Endothelial cell of umbilical vein (primary cell): Measurements from ENCODE around the gene HOXA2. TPM values are rescaled to one million over a fixed set of nuclear protein-coding genes. Genes with fewer than 3 reads are reported as not detected.

Experiments used
- BruUV-seq: library from RNA; stranded (reverse); fragments of 400-500 nt; replicated peaks from 2 replicates; lab custom pipeline; 2021; lab: Mats Ljungman, UMichigan
- CTCF ChIA-PET: fragments of 300-600, 350-600 bp; sonication (Branson Sonifier 250); formaldehyde crosslinking; loops from one replicate; lab custom pipeline; 2021; ENCODE audit warnings: antibody characterized with exemption, inconsistent platforms; lab: Charles Lee
- POLR2A ChIA-PET: fragments of 300-600, 350-600 bp; sonication (Branson Sonifier 250); formaldehyde crosslinking; loops from one replicate; lab custom pipeline; 2021; ENCODE audit warnings: antibody characterized with exemption, inconsistent platforms; lab: Charles Lee
- DNase-seq: peaks from one replicate; pipeline ENCODE4 v3.0.0-alpha.2; 2011; ENCODE audit warnings: low read depth, low spot score
- FAIRE-seq: peaks from 2 replicates; lab custom pipeline; 2011; peaks lifted over from hg19 to GRCh38; lab: Jason Lieb, UNC
- H2AFZ ChIP-seq: 2 replicates; pipeline ENCODE4 v1.6.0; 2012; ENCODE audit warnings: low read depth, low read length, control low read depth, inconsistent platforms
- H3K27ac ChIP-seq: 2 replicates; pipeline ENCODE4 v1.5.1; 2011; ENCODE audit warnings: low read depth, mild to moderate bottlenecking, control low read depth, low read length, moderate library complexity; ENCODE audit not compliant: insufficient read depth
- H3K27me3 ChIP-seq, 2 experiments: 2 replicates each; pipeline versions ENCODE4 v1.6.0 to v1.6.1; 2011; ENCODE audit warnings: low read length in 2 of 2, mixed read lengths in 1 of 2; ENCODE audit not compliant: control insufficient read depth in 2 of 2, insufficient read depth in 2 of 2
- H3K36me3 ChIP-seq, 2 experiments: 2 replicates in 1 of 2; 3 replicates in 1 of 2; pipeline ENCODE4 v1.5.1; 2011; ENCODE audit warnings: low read length in 2 of 2, mild to moderate bottlenecking in 1 of 2, moderate library complexity in 1 of 2; ENCODE audit not compliant: control insufficient read depth in 2 of 2, insufficient read depth in 2 of 2; ENCODE audit errors: extremely low read depth in 1 of 2
- H3K4me1 ChIP-seq: 3 replicates; pipeline ENCODE4 v1.5.1; 2011; ENCODE audit warnings: mild to moderate bottlenecking, low read length; ENCODE audit not compliant: control insufficient read depth, insufficient read depth; ENCODE audit errors: extremely low read depth
- H3K4me2 ChIP-seq: 2 replicates; pipeline ENCODE4 v1.6.1; 2011; ENCODE audit warnings: low read length, control low read depth, mixed read lengths; ENCODE audit not compliant: insufficient read depth
- H3K4me3 ChIP-seq, 3 experiments: fragments of 200-600 bp in 1 of 3; sonication (generic), shearing (Covaris generic) in 1 of 3; replicated peaks in 1 of 3; 2 replicates each; pipeline ENCODE4 v1.5.1; 2011 to 2016; ENCODE audit warnings: control low read depth in 3 of 3, low read length in 3 of 3, mild to moderate bottlenecking in 2 of 3, inconsistent platforms in 1 of 3, low read depth in 1 of 3, moderate library complexity in 1 of 3; ENCODE audit not compliant: insufficient read depth in 1 of 3
- H3K79me2 ChIP-seq: 2 replicates; pipeline ENCODE4 v1.6.0; 2012; ENCODE audit warnings: low read length, inconsistent platforms; ENCODE audit not compliant: control insufficient read depth, insufficient read depth
- H3K9ac ChIP-seq: replicated peaks from 2 replicates; pipeline ENCODE3; 2011; ENCODE audit warnings: low read length, control low read depth; ENCODE audit not compliant: insufficient read depth; ENCODE audit errors: extremely low read depth
- H3K9me1 ChIP-seq: replicated peaks from 3 replicates; pipeline ENCODE4 v1.6.0; 2011; ENCODE audit warnings: mild to moderate bottlenecking, low read length; ENCODE audit not compliant: control insufficient read depth, insufficient read depth; ENCODE audit errors: extremely low read depth
- H3K9me3 ChIP-seq: replicated peaks from 2 replicates; pipeline ENCODE4 v1.5.1; 2012; ENCODE audit warnings: low read length, inconsistent platforms; ENCODE audit not compliant: control insufficient read depth, insufficient read depth
- H4K20me1 ChIP-seq: replicated peaks from 2 replicates; pipeline ENCODE3; 2011; ENCODE audit warnings: mild to moderate bottlenecking, low read length; ENCODE audit not compliant: control insufficient read depth, insufficient read depth; ENCODE audit errors: extremely low read depth
- CTCF ChIP-seq, 2 donors: IDR thresholded peaks; 1 replicate in 1 of 2; 2 replicates in 1 of 2; pipeline ENCODE4 v1.5.1; 2011; ENCODE audit warnings: low read length in 2 of 2, mild to moderate bottlenecking in 2 of 2, moderate library complexity in 2 of 2, control low read depth in 1 of 2, inconsistent platforms in 1 of 2, low read depth in 1 of 2; ENCODE audit not compliant: insufficient read depth in 1 of 2; ENCODE audit errors: extremely low read depth in 1 of 2
- EZH2 ChIP-seq: IDR thresholded peaks from 2 replicates; pipeline ENCODE4 v1.6.1; 2012; ENCODE audit warnings: borderline replicate concordance, low read depth, mild to moderate bottlenecking, moderate library complexity, low read length, inconsistent platforms; ENCODE audit not compliant: severe bottlenecking
- JUN ChIP-seq: IDR thresholded peaks from 2 replicates; pipeline ENCODE4 v1.6.1; 2011; ENCODE audit warnings: borderline replicate concordance, low read depth; ENCODE audit not compliant: insufficient read length, insufficient read depth
- MAX ChIP-seq: IDR thresholded peaks from 2 replicates; pipeline ENCODE4 v1.6.1; 2011; ENCODE audit not compliant: insufficient read depth, insufficient read length
- dilution Hi-C: fragments of 300-500 bp; cut with MboI; formaldehyde crosslinking; loops from one replicate; pipeline ENCODE4 v1.15.0; 2019; ENCODE audit warnings: low sequenced_read_pairs; ENCODE audit not compliant: extremely low pct_ligation_motif_present
- intact Hi-C: fragments of 100-400 bp; cut with micrococcal nuclease; formaldehyde crosslinking; loops from one replicate; pipeline ENCODE4 v1.10.0; 2022
- polyA plus RNA-seq, 4 experiments: library from polyadenylated mRNA; depleted of rRNA in 3 of 4; stranded (reverse) in 3 of 4; unstranded in 1 of 4; fragments of >200 nt; gene quantifications; 2 replicates each; pipeline versions ENCODE4 v1.2.1 to v1.2.3, GENCODE V29; 2011 to 2012; ENCODE audit warnings: missing spikeins in 1 of 4
- total RNA-seq: library from RNA; stranded (reverse); gene quantifications from 2 replicates; pipeline ENCODE4 v1.2.3, GENCODE V29; 2021

Gene HOXA2
- total and polyA plus RNA-seq, 2 donors (not counting 3 experiments of a cell fraction or from before 2014, with no cell fraction given) = 1.6 to 2.3 TPM

- H3K4me3 ChIP-seq = peak overlapping the region in 1 of 3 experiments; percentile 91
- no peaks in the 10 kb centered on the region for H3K36me3 ChIP-seq
- CTCF ChIA-PET = interaction anchor here (1.1 to 9.1 kb wide), 4 partner anchors 12 to 61 kb away, joined by 5 to 70 read pairs (median 36); partner anchors contain the start of genes HOXA1 and HOXA5
- H3K4me2 ChIP-seq = peak overlapping the region; percentile 97
- FAIRE-seq = no peak
- no TSS peak for BruUV-seq
- POLR2A ChIA-PET = interaction anchor here (0.9 to 1.9 kb wide), 7 partner anchors 9 to 78 kb away, joined by 3 to 5 read pairs (median 3); partner anchors contain the start of gene HOXA5
- dilution Hi-C loops (no loop called here), intact Hi-C loops (loop anchor here (1.0 to 10.0 kb wide), 5 partner anchors 12 to 964 kb away; partner anchors contain the start of genes HOXA4, NFE2L3 and SKAP2)
- peak overlapping the region; percentile 96 for H3K27ac ChIP-seq
- no peak overlapping the region for H2AFZ ChIP-seq
- H3K4me1 ChIP-seq = peaks cover 79% of the 10 kb centered on the region
- peaks cover 94% of the 10 kb centered on the region for H3K79me2 ChIP-seq
- H3K9me1 ChIP-seq = no peaks in the 10 kb centered on the region
- H3K9ac ChIP-seq = peak overlapping the region; percentile 97
- no peaks in the 10 kb centered on the region for H4K20me1 ChIP-seq
- H3K27me3 ChIP-seq = no peaks in the 10 kb centered on the region
- no peaks in the 10 kb centered on the region for H3K9me3 ChIP-seq
- no peak for DNase-seq
- no peak for TF ChIP-seq JUN
- no peak for TF ChIP-seq EZH2
- TF ChIP-seq MAX = no peak
- no peak for TF ChIP-seq CTCF (IDR thresholded peaks at IDR 0.05; ENCODE audit: extremely low read depth in 1 of 2, insufficient read depth in 1 of 2, low read depth in 1 of 2, low read length in 2 of 2)
Observed at GRCh38 chr7:27118580-27118979, 16.1 kb upstream of the HOXA2 start.
